Neural progenitor cell (in vitro differentiated cells): ENCODE measurements around the gene ROR2.

Experiments
- EZH2 ChIP-seq: fragments of 200-600 bp; sonication (generic); IDR thresholded peaks from 2 replicates; pipeline ENCODE4 v1.6.1; 2017; ENCODE audit warnings: antibody characterized with exemption, mild to moderate bottlenecking, moderate library complexity
- EZH2phosphoT487 ChIP-seq: fragments of 200-600 bp; sonication (generic); IDR thresholded peaks from 2 replicates; pipeline ENCODE4 v1.6.1; 2017; ENCODE audit warnings: antibody characterized with exemption
- TF ChIP-seq, protein P1 (sequence below): fragments of 200-600 bp; sonication (generic); IDR thresholded peaks from 2 replicates; pipeline ENCODE4 v1.5.1; 2017; ENCODE audit warnings: antibody characterized with exemption, mild to moderate bottlenecking

DNA sequence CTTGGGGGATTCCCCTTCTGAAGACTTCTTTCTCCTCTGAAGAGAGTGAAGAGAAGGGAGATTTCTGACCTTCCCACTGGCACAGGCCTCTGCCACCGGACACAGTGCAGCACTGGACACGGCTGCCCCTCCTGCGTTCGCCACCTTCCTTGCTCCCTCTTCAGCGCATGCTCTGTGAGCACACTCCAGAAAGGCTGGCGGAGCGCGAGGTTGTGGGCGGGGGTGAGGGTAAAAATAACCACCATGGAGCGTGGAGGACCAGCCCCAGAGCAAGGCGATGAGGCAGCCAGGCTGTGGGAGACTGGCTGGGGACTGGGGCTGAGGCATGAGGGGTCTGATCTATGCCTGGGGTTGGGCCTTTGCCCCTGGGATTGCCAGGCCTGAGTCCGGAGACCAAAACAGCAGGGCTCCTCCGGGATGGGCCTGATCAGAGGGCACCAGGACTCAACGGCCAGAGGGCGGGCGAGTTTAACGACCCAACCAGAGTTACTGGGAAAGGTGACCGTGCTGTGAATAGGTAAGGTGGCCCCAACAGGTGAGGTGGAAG lies 97.2 kb downstream of the ROR2 start:
- TF ChIP-seq, protein P1, sequence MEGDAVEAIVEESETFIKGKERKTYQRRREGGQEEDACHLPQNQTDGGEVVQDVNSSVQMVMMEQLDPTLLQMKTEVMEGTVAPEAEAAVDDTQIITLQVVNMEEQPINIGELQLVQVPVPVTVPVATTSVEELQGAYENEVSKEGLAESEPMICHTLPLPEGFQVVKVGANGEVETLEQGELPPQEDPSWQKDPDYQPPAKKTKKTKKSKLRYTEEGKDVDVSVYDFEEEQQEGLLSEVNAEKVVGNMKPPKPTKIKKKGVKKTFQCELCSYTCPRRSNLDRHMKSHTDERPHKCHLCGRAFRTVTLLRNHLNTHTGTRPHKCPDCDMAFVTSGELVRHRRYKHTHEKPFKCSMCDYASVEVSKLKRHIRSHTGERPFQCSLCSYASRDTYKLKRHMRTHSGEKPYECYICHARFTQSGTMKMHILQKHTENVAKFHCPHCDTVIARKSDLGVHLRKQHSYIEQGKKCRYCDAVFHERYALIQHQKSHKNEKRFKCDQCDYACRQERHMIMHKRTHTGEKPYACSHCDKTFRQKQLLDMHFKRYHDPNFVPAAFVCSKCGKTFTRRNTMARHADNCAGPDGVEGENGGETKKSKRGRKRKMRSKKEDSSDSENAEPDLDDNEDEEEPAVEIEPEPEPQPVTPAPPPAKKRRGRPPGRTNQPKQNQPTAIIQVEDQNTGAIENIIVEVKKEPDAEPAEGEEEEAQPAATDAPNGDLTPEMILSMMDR = no peak
- TF ChIP-seq EZH2 = no peak
- TF ChIP-seq EZH2phosphoT487 = no peak
